Measurements from ENCODE around the gene PGBD5. TPM values are rescaled to one million over a fixed set of nuclear protein-coding genes. Genes with fewer than 3 reads are reported as not detected.
A peak's percentile ranks its signal among the peaks of the same experiment; 100 is the strongest.

The PGBD5 gene
- total and polyA plus RNA-seq, 5 donors = 18.5 to 32.6 (median 26.4) TPM

GRCh38 chr1:230384380-230385157, 41.6 kb downstream of the PGBD5 start:
- Histone ChIP-seq H3K4me3 (ENCODE audit: low read length) (no peak overlapping the region), H3K9me3 (ENCODE audit: control insufficient read depth, low read length) (peaks cover under 1% of the 10 kb centered on the region), H3K4me1 (ENCODE audit: control insufficient read depth, insufficient read depth, low read length) (peaks cover 2% of the 10 kb centered on the region), H3K27me3 (ENCODE audit: control insufficient read depth, insufficient read depth) (no peaks in the 10 kb centered on the region), H3K27ac (ENCODE audit: low read length) (no peak overlapping the region)
- 85% methylated on average over 17 of the region's 17 CpGs for WGBS
- DNase-seq (no peak), ATAC-seq (no peak)
- intact Hi-C loops (cut with DNase I) = no loop called here

GRCh38 chr1:230383425-230383824, 42.7 kb downstream of the PGBD5 start:
- H3K4me3 ChIP-seq (ENCODE audit: low read length) = no peak overlapping the region
- 95% methylated on average over 5 of the region's 5 CpGs for WGBS

GRCh38 chr1:230382001-230382491, 44.1 kb downstream of the PGBD5 start:
- Histone ChIP-seq H3K9me3 (ENCODE audit: control insufficient read depth, low read length) (peaks cover 5% of the 10 kb centered on the region), H3K4me3 (ENCODE audit: low read length) (no peak overlapping the region), H3K27me3 (ENCODE audit: control insufficient read depth, insufficient read depth) (no peaks in the 10 kb centered on the region), H3K4me1 (ENCODE audit: control insufficient read depth, insufficient read depth, low read length) (peaks cover 2% of the 10 kb centered on the region), H3K27ac (ENCODE audit: low read length) (no peak overlapping the region)
- DNase-seq = no peak
- WGBS = 38% methylated on average over 7 of the region's 7 CpGs
- intact Hi-C loops (cut with DNase I) = no loop called here
- ATAC-seq = peak; percentile 54 to 55

More at GRCh38 chr1:230383425-230383824, 42.7 kb downstream of the PGBD5 start:
- no peaks in the 10 kb centered on the region for H3K27me3 ChIP-seq (ENCODE audit: control insufficient read depth, insufficient read depth)
- intact Hi-C loops (cut with DNase I) = no loop called here
- H3K4me1 ChIP-seq (ENCODE audit: control insufficient read depth, insufficient read depth, low read length) = peaks cover 2% of the 10 kb centered on the region
- ATAC-seq (no peak), DNase-seq (no peak)
- H3K9me3 ChIP-seq (ENCODE audit: control insufficient read depth, low read length) = peaks cover 5% of the 10 kb centered on the region
- H3K27ac ChIP-seq (ENCODE audit: low read length) = no peak overlapping the region

- DNase-seq (no peak), ATAC-seq (no peak)
- Histone ChIP-seq H3K27ac (ENCODE audit: low read length) (no peak overlapping the region), H3K4me3 (ENCODE audit: low read length) (no peak overlapping the region), H3K9me3 (ENCODE audit: control insufficient read depth, low read length) (peaks cover 5% of the 10 kb centered on the region), H3K27me3 (ENCODE audit: control insufficient read depth, insufficient read depth) (no peaks in the 10 kb centered on the region), H3K4me1 (ENCODE audit: control insufficient read depth, insufficient read depth, low read length) (peaks cover 2% of the 10 kb centered on the region)
- 20% methylated on average over 6 of the region's 6 CpGs for WGBS
- intact Hi-C loops (cut with DNase I) = no loop called here
These were observed 44.5 kb downstream of the PGBD5 start for GRCh38 chr1:230381585-230381984.

- peaks cover 4% of the 10 kb centered on the region for H3K4me1 ChIP-seq (ENCODE audit: control insufficient read depth, insufficient read depth, low read length)
- intact Hi-C loops (cut with DNase I) = no loop called here
- 70% methylated on average over 5 of the region's 5 CpGs for WGBS
- no peaks in the 10 kb centered on the region for H3K27me3 ChIP-seq (ENCODE audit: control insufficient read depth, insufficient read depth)
- peaks cover 5% of the 10 kb centered on the region for H3K9me3 ChIP-seq (ENCODE audit: control insufficient read depth, low read length)
- no peak overlapping the region for H3K27ac ChIP-seq (ENCODE audit: low read length)
- ATAC-seq (no peak), DNase-seq (no peak)
- H3K4me3 ChIP-seq (ENCODE audit: low read length) = no peak overlapping the region
These were observed 45.1 kb downstream of the PGBD5 start for GRCh38 chr1:230381049-230381467.

- ATAC-seq (no peak), DNase-seq (no peak)
- peaks cover 5% of the 10 kb centered on the region for H3K9me3 ChIP-seq (ENCODE audit: control insufficient read depth, low read length)
- WGBS = 75% methylated on average over 1 of the region's 1 CpG
- peaks cover 4% of the 10 kb centered on the region for H3K4me1 ChIP-seq (ENCODE audit: control insufficient read depth, insufficient read depth, low read length)
- intact Hi-C loops (cut with DNase I) = no loop called here
- no peak overlapping the region for H3K27ac ChIP-seq (ENCODE audit: low read length)
- H3K27me3 ChIP-seq (ENCODE audit: control insufficient read depth, insufficient read depth) = no peaks in the 10 kb centered on the region
- no peak overlapping the region for H3K4me3 ChIP-seq (ENCODE audit: low read length)
These were observed 46.2 kb downstream of the PGBD5 start for GRCh38 chr1:230379928-230380327.

GRCh38 chr1:230379462-230379861, 46.7 kb downstream of the PGBD5 start:
- H3K4me1 ChIP-seq (ENCODE audit: control insufficient read depth, insufficient read depth, low read length) = peaks cover 4% of the 10 kb centered on the region
- WGBS = 92% methylated on average over 3 of the region's 3 CpGs
- H3K27ac ChIP-seq (ENCODE audit: low read length) = no peak overlapping the region
- intact Hi-C loops (cut with DNase I) = no loop called here
- no peak overlapping the region for H3K4me3 ChIP-seq (ENCODE audit: low read length)
- H3K9me3 ChIP-seq (ENCODE audit: control insufficient read depth, low read length) = peaks cover 5% of the 10 kb centered on the region
- DNase-seq (no peak), ATAC-seq (no peak)
- H3K27me3 ChIP-seq (ENCODE audit: control insufficient read depth, insufficient read depth) = no peaks in the 10 kb centered on the region

GRCh38 chr1:230377851-230378250, 48.3 kb downstream of the PGBD5 start:
- Histone ChIP-seq H3K4me1 (ENCODE audit: control insufficient read depth, insufficient read depth, low read length) (peaks cover 4% of the 10 kb centered on the region), H3K4me3 (ENCODE audit: low read length) (no peak overlapping the region), H3K9me3 (ENCODE audit: control insufficient read depth, low read length) (peaks cover 5% of the 10 kb centered on the region), H3K27me3 (ENCODE audit: control insufficient read depth, insufficient read depth) (no peaks in the 10 kb centered on the region), H3K27ac (ENCODE audit: low read length) (no peak overlapping the region)
- intact Hi-C loops (cut with DNase I) = no loop called here
- ATAC-seq = no peak
- no peak for DNase-seq
- WGBS = 71% methylated on average over 2 of the region's 2 CpGs

- Histone ChIP-seq H3K4me3 (ENCODE audit: low read length) (no peak overlapping the region), H3K27me3 (ENCODE audit: control insufficient read depth, insufficient read depth) (no peaks in the 10 kb centered on the region), H3K9me3 (ENCODE audit: control insufficient read depth, low read length) (peaks cover 5% of the 10 kb centered on the region), H3K27ac (ENCODE audit: low read length) (no peak overlapping the region), H3K4me1 (ENCODE audit: control insufficient read depth, insufficient read depth, low read length) (peaks cover 4% of the 10 kb centered on the region)
- intact Hi-C loops (cut with DNase I) = no loop called here
- no peak for DNase-seq
- 82% methylated on average over 8 of the region's 8 CpGs for WGBS
- no peak for ATAC-seq
These were observed 48.8 kb downstream of the PGBD5 start for GRCh38 chr1:230377324-230377723.

- intact Hi-C loops (cut with DNase I) = no loop called here
- peaks cover 5% of the 10 kb centered on the region for H3K9me3 ChIP-seq (ENCODE audit: control insufficient read depth, low read length)
- H3K4me1 ChIP-seq (ENCODE audit: control insufficient read depth, insufficient read depth, low read length) = peaks cover 7% of the 10 kb centered on the region
- no peaks in the 10 kb centered on the region for H3K27me3 ChIP-seq (ENCODE audit: control insufficient read depth, insufficient read depth)
- WGBS = 52% methylated on average over 4 of the region's 4 CpGs
- ATAC-seq (peak; percentile 18), DNase-seq (no peak)
- H3K27ac ChIP-seq (ENCODE audit: low read length) = peak overlapping the region; percentile 59
- no peak overlapping the region for H3K4me3 ChIP-seq (ENCODE audit: low read length)
These were observed 49.8 kb downstream of the PGBD5 start for GRCh38 chr1:230376296-230376695.

- Histone ChIP-seq H3K27ac (ENCODE audit: low read length) (peak overlapping the region; percentile 59), H3K9me3 (ENCODE audit: control insufficient read depth, low read length) (peaks cover 5% of the 10 kb centered on the region), H3K27me3 (ENCODE audit: control insufficient read depth, insufficient read depth) (no peaks in the 10 kb centered on the region), H3K4me1 (ENCODE audit: control insufficient read depth, insufficient read depth, low read length) (peaks cover 7% of the 10 kb centered on the region), H3K4me3 (ENCODE audit: low read length) (no peak overlapping the region)
- intact Hi-C loops (cut with DNase I) = no loop called here
- ATAC-seq (peak; percentile 71 to 80), DNase-seq (peak; percentile 34 to 78 (median 65))
- 32% methylated on average over 6 of the region's 6 CpGs for WGBS
These were observed 50.4 kb downstream of the PGBD5 start for GRCh38 chr1:230375780-230376179.
